ENCODE data around the gene ATP6AP1.
"Not testable (repeated sequence)": the region's sequence is repeated elsewhere in the genome, so short reads cannot be mapped to it uniquely, and the experiment has no call there.

The ATP6AP1 gene

DNA sequence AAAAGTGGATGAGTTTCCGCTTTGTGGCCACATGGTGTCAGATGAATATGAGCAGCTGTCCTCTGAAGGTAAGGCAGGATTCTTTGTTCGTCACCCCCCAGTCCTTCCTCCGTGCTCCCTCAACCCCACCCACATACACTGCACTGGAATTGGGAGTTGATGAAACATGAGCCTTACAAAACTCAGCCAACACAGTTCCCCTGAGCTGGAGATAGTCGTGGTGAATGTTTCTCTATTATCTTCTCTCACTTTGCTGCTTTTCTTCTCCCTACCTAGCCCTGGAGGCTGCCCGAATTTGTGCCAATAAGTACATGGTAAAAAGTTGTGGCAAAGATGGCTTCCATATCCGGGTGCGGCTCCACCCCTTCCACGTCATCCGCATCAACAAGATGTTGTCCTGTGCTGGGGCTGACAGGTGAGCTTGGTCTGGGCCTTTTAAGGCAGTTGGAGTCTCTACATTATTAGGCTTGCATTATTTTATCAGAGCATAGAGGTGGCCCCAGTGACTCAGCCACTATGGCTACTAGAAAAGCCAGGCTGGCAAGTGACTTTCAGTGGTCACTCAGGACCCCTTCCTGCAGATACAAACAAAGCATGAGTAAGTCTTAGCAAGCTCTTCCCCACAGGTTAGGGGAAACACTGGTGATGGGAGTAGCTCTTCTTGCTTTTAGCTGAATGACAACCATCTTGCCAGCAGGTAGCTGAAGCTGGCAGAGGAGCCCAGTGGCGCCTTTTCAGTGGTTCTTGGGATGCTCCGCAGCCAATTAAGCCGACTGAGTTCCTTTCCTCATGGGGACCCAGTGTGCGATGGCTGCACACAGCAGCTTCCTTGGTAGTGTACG lies 28.7 kb upstream of the ATP6AP1 start:
- peak; percentile 48 for DNase-seq

DNA sequence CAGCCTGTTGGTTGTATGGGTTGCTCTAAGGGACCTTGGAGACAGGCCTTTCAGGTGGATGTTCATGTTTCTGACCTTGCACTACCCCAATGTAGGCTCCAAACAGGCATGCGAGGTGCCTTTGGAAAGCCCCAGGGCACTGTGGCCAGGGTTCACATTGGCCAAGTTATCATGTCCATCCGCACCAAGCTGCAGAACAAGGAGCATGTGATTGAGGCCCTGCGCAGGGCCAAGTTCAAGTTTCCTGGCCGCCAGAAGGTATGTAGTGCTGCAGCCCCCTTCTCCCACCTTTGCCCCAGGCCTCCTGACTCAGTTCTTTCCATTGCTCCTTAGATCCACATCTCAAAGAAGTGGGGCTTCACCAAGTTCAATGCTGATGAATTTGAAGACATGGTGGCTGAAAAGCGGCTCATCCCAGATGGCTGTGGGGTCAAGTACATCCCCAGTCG lies 28.1 kb upstream of the ATP6AP1 start:
- DNase-seq, result not testable (repeated sequence)

DNA sequence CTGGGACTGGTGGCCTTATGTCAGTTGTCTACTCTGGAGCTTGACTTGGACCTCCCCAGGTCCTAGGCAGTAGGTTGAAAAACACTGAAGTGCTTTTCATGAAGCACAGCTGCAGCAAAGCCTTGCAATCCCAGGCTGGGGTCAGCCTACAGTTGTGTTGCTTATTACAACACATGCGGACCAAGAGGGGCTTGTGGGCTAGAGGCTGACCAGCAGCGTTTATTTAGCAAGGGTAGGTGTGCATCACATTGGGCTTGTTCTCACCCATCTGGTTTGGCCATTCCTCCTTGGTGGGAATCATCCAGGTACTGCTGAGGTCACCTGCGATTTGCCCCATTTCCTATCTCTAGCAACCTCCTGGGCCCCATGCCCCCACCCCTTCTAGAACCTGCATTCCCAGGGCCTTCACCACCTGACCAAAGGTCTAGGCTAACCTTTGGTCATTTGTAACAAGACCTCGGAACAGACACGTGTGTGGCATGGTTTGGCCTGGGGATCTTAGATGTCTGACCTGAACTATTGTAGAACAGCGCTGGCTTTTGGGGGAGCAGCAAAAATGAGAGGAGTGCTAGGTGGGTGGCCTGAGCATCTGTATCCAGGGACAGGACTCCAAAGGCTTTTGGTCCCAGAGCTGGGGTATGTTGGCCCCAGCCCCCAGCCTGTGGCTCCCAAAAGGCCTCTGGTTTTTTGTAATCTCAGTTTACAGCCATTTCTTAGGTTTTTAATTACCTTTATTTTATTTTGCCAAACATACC lies 27.3 kb upstream of the ATP6AP1 start:
- peak; percentile 52 for DNase-seq

DNA sequence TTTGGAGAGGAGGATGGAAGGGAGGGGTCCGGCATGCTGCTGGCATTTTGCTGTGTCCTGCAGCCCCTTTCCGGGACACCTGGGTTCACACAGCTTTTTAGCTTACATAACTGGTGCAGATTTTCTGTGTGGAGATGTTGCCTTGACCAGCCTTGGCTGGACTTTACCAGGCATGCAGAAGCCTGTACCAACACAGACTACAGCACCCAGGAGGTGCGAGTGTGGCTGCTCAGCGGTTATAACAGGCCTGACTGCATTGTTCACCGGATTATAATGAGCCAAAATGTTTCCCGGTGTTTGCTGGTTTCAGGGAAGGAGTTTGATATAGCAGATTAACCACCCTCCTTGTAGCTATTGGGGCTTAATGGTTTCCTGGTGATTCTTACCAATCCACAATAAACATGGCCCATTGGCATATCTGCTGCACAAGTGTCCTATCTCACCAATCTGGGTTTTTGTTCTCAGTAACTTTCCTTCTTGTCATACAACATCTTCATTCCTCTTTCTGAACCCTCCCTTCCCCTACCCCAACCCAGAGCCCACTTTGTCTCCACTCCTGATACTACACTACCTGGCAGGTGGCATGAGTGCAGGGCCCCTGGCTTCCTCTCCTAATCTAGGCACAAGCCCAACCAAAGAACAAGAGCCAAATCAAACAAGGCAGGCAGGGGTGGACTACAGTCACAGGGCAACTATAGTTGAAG lies 26.4 kb upstream of the ATP6AP1 start:
- peak; percentile 34 for DNase-seq

DNA sequence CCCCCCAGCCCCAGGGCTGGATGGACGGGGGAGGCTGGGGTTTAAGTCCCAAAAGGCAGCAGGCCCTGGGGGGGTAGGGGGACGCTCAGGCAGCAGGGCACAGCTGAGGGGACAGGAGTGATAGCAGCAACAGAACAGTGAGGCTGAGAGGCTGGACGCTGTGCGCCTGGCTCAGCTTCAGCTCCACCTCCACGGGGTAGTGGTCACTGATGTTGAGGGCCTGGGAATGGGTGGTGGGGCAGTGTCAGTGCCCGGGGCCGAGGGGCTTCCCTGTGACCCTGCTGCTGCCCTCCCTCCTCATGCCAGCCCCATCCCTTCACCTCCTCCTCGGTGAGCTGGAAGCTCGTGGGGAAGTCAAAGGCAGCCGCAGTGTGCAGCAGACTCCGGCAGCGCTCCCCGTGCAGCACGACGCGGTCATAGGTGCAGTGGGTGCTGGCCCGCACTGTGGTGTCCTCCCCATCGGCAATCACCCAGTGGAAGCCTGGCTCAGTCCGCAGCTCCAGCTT lies 25.8 kb upstream of the ATP6AP1 start:
- DNase-seq, result peak; percentile 27

DNA sequence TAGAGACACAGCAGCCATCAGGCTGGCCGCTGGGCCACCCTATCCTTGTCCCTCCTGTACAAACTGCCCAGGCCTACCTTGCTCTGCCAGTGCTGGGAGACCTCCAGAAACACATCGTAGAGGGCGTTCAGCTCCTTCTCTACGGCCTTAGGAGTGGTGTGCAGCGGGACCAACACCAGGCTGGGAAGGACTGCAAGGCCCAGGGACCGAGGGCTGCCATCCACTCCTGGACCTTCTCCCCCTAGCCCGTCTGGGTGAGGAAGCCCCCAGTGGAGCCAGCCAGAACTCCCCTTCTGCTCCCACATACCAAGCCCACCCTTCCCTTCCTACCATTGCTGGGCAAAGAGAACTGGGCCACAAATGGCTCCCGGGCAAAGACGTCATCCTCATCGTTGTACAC lies 25.3 kb upstream of the ATP6AP1 start:
- no peak for DNase-seq

DNA sequence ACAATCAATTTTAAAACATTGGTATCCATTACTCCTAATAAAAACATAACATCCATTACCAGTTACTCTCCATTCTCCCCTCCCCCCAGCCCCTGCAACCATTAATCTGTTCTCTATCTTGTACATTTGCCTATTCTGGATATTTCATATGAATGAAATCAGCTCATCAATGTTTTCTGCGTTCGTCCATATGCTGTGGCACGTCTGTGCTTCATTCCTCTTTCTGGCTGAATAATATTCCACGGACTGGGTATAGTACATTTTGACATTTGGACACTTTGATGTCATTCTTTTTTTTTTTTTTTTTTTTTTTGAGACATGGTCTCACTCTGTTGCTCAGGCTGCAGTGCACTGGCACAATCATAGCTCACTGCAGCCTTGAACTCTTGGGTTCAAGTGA lies 24.6 kb upstream of the ATP6AP1 start:
- no peak for DNase-seq

DNA sequence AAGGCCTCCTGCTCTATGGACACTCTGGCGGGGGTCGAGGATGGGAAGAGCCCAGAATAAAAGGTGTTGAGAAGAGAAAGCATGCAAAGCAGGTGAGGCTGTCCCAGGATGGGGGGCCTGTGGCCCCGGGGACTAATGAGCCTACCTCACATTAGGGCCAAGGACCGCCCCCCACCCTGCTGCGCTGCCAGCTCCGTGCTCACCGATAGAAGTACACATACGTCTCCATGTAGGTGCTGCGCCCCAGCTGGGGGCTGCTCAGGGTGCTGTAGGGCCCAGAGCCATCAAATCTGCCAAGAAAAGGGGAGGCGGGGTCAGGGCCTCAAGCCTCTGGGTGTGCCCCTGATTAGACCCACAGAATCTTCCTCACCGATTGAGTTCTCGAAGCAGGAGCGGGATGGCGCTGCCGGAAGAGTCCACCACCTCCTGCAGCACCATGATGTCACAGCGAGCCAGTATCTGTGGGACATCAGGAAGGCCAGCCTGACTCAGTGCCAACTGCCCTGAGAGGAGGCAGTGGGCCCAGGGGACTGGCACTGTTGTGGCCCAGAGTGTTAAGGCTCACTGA lies 23.8 kb upstream of the ATP6AP1 start:
- no peak for DNase-seq

DNA sequence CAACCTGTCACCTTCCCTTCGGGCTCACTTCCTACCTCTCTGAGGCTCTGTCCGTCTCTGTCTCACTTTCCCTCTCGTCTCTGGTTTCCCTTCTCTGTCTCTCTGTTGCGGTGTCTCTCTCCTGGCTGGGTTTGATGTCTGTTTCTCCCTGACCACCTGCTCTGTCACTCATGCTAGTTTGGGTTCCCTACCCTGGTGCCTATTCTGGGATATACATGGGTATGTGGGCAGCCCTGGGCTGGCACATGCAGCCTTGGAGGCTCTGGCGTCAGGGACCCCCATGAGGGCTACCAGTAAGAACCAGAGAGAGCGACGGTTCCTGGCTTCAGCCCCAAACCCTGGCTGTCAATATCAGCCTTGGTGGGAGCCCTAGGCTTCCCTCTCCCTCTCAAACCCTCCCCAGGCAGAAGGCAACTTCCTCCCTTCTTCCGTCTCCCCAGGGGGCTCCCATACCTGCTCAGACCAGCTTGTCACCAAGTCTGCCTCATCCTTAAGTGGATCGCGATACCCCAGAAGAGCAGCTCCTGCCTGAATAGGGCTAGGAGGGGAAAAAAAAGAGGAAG lies 19.7 kb upstream of the ATP6AP1 start:
- no peak for DNase-seq

DNA sequence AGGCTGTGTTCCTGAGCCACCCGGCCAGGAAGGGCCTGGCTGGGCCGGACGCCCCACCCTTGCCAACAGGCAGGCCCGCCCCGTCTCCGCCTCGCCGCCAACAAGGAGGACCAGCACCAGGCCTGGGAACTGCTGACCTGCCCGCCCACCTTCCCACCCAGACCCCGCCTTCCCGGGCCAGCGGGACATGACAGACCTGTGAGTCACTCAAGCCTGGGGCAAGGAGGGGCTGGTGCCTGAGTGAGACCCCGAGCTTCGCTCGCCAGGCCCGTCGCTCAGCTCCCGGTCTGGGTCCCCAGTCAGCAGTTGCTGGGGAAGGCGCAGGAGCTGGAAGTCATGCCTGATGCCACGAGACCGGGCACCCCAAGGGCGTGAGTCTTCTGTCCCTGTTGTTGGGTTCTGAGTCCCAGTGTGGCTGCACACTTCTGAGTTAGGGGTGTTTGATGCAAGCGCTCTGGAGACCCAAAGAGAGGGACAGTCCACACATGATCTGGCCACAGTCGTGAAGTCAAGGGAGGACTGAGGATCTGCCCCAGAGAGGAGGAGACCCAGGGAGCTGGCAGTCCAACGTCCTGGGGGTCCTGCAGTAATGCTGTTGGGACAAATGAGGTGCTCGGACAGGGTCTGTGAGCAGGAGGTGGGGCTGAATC lies 19.1 kb upstream of the ATP6AP1 start, which contains the start of gene DNASE1L1:
Gene DNASE1L1 (minus strand): TSS at position 33 of the 650 bp plus-strand sequence. CDS start 3,686 bp downstream, outside the sequence.
- no peak for DNase-seq

DNA sequence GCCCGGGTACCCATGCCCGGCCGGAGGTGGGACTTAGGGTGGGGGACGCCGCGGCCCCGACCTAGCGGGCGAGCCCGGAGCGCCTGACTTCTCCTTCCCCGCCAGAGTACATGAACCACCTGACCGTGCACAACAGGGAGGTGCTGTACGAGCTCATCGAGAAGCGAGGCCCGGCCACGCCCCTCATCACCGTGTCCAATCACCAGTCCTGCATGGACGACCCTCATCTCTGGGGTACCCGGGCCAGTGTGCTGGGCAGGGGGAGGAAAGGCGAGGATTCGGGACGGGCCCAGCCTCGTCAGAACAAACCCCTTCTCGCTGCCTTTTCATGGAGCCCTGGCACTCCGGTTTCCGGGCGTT lies 16.5 kb upstream of the ATP6AP1 start:
- DNase-seq, result peak; percentile 78

DNA sequence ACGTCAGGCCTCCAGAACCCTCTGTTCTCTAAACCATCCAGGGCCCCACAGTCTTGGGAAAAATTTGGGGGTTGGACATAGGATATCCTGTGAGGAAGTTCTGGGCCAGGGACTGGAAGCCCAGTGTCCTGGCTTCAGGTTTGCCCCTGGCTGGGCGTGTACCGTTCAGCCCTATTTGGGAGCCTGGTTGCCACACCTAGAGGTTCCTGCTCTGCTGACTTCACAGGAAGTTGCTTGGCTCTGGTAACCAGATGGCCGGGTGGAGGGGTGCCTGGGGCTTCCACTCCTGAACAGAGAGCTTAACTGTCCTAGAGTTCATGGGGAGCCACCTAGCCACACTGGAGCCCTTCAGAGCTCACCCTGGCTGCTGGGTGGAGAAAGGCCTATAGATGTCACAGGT lies 16.0 kb upstream of the ATP6AP1 start:
- DNase-seq, result peak; percentile 50

DNA sequence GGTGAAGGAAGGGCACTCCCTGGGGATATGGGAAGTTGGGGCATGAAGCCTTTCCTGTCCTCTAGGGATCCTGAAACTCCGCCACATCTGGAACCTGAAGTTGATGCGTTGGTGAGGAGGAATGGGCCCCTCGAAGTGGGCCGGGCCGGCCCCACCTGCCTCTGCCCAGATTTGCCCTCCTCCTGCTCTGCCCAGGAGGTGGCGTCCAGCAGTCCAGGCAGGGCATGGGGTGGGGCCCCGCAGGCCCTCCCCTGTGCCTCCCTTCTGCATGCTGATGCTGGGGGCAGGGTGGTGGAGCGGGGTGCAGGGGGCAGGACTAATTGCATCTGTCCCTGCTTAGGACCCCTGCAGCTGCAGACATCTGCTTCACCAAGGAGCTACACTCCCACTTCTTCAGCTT lies 15.3 kb upstream of the ATP6AP1 start:
- no peak for DNase-seq

DNA sequence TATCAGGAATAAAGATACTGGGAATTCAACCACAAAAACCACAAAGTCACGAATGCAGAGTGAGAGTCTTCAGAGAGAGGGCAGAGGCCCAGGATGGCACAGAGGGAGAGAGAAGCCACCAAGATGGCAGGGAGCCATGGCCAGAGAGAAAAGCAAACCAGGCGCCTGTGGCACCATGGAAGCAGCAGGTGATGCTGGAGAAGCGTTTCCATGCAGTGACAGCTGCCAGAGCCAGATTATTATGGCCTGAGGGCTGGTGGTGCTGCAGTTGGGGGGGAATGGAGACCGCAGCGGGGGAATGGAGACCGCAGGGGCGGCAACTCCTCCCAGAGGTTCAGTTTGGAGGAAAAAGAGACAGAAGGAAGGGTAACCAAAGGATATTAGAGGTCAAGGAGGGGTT lies 11.3 kb upstream of the ATP6AP1 start:
- DNase-seq, result no peak

DNA sequence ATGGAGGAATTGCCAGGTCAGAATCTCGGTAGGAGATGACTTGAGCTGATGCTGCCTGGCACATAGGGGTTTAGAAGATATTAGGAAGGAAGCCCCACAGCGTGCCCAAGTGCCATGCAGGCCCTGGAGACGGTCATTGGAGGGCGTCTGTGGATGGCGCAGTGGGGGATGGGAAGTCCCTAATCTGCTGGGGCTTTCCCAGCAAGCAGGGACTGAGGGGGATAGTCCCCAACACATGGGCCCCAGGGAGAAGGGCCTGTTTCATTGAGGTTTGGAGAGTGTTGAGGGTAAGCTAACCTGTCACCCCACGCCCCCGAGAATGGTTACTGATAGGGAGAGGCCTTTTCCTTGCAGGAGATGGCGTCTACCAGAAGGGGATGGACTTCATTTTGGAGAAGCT lies 9.3 kb upstream of the ATP6AP1 start:
- no peak for DNase-seq

DNA sequence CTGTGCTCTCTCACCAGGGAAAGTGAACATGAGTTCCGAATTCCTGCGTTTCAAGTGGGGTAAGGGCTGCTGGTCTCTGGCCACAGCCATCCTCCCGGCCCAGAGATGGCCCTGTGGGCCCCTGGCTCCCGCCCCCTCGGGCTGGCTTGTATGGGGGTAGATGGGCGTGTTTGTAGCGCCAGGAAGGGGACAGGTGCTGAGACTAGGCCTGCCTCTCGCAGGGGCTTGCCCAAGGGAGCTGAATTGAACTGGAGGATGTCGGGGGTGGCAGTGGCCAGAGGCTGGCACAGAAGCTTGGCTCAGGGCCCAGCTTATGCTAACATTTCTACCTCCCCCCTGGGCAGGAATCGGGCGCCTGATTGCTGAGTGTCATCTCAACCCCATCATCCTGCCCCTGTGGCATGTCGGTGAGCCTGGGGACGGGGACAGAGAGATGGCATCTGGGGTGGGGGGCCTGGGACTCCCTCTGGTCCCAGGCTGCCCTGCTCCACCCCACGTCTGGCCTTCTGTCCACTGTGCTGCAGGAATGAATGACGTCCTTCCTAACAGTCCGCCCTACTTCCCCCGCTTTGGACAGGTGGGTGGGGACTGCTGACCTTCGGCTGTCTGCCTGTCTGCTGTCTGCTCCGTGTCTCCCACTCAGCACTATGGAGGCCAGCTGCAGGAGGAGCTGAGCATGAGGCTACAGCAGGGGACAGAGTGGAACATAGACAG lies 8.6 kb upstream of the ATP6AP1 start:
- DNase-seq, result no peak

DNA sequence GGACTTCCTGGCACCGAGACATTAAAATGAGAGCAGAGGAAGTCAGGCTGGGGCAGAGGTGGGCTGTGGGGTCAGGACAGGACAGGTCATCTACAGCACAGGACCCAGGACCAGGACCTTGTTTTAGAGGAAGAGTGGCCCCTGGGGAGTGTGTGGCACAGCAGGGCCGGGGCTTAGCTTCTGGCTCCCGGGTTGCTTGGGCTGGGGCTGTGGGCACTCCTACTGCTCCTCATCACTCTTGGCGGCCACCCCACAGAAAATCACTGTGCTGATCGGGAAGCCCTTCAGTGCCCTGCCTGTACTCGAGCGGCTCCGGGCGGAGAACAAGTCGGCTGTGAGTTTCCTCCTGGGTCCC lies 8.1 kb upstream of the ATP6AP1 start:
- no peak for DNase-seq

DNA sequence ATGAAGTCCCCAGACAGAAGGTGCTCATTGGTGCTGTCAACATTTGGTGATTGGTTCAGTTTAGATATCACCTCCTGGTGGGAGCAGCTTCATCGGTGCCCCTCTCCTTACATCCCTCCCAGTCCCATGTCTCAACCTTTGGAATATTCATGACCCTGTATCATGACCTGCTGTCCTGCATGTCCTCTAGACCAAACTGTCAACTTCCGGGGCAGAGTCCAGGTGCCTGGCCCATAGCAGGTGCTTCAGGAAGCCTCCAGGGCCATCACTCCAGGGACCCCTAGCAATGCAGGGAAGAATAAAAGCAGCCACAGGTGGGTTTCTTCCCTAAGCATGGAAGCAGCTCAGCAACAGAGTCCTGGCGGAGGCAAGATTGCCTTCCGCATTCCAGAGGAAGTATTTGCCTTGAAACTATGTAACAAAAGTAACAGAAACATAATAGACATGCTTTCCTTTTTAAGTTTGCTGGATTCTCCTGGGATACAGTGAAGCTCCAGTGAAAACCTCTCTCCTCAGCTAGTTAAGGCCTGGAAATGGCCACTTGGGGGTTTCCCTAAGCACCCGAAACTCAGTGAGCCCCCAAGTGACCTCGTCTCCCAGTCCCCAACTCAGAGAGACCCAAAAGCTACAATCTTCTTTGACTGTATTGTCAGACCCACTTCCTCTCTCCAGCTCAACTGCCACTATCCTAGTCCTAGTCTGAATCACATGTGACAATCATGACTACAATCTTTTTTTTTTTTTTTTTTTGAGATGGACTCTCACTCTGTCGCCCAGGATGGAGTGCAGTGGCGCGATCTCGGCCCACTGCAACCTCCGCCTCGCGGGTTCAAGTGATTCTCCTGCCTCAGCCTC lies 1.3 kb upstream of the ATP6AP1 start:
- DNase-seq, result no peak

DNA sequence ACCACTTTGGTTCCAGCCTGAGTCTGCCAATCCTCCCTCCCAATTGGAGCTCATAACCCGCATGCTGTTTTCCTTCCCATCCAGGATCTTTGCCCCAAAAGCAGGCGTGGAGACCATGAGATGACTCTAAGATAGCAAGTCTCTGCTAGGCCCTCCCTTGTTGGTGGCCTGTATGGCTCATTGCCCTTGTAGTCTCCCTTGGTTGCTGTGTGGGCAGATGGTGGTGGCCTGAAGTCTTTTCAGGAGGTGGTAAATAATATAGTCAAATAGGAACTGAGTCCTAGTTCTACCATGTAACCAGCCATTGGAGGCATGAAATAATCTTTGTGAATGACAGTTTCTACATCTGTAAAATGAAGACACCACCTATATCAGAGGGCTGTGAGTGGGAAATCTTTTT lies 1.2 kb downstream of the ATP6AP1 start:
- no peak for DNase-seq

DNA sequence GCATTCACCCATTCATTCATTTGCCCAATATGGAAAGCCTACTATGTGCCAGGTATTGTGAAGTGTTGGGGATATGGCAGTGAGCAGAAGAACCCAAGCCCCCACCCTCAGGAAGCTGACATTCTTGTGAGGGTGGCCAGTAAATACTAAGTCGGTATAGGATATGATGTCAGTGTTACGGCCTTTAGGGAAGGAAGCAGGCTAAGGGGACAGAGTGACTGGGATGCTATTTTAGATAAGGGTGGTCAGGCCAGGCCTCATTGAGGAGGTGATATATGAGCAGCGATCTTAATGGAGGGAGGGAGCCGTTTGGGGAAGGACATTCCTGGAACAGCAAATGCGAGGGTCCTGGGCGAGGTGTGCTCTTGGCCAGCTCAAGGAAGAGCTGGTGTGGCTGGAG lies 2.0 kb downstream of the ATP6AP1 start:
- DNase-seq, result no peak

DNA sequence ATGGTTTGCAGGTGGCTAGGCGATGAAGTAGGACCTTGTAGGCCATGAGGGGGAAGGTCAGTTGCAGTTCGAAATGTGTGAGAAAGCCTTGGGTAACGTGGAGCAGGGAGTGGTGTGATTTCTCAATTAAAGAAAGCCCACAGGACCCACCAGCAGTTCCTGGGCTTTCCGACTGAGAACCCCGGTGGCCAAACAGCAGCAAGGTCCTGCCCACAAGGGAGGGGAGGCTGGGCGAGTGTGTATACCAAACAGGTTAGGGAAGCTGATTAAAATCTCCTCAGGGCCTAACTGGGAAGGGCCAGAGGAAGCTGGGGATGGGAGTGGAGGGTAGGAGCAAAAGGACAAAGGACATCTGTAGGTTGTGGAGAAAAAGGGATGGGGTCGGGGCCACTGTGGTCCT lies 2.4 kb downstream of the ATP6AP1 start:
- no peak for DNase-seq
